ENCODE data around the gene LIMCH1. TPM values are rescaled to one million over a fixed set of nuclear protein-coding genes. Genes with fewer than 3 reads are reported as not detected.
"Not testable (repeated sequence)": the region's sequence is repeated elsewhere in the genome, so short reads cannot be mapped to it uniquely, and the experiment has no call there.

LIMCH1 gene
- total RNA-seq, result 39.6 and 66.2 TPM in 2 replicates

GRCh38 chr4:41538017-41538733 lies at the start of gene LIMCH1:
LIMCH1 (plus strand) TSS chr4:41538157; CDS start chr4:41605996, 67,839 bp downstream.
- no peak for DNase-seq (ENCODE audit: extremely low read depth, low read depth, low spot score)

DNA sequence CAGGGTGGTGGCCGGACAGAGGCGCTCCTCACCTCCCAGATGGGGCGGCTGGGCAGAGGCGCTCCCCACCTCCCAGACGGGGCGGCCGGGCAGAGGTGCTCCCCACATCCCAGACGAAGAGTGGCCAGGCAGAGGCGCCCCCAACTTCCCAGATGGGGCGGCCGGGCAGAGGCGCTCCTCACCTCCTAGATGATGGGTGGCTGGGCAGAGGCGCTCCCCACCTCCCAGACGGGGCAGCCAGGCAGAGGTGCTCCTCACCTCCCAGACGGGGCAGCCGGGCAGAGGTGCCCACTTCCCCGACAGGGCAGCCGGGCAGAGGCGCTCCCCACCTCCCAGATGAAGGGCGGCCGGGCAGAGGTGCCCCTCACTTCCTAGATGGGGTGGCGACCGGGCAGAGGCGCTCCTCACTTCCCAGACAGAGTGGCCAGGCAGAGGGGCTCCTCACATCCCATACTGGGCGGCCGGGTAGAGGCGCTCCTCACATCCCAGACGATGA lies 46.8 kb upstream of the LIMCH1 start:
- DNase-seq (ENCODE audit: extremely low read depth, low read depth, low spot score), result not testable (repeated sequence)

GRCh38 chr4:41496977-41497376 lies 41.0 kb upstream of the LIMCH1 start:
- DNase-seq (ENCODE audit: extremely low read depth, low read depth, low spot score), result no peak

DNA sequence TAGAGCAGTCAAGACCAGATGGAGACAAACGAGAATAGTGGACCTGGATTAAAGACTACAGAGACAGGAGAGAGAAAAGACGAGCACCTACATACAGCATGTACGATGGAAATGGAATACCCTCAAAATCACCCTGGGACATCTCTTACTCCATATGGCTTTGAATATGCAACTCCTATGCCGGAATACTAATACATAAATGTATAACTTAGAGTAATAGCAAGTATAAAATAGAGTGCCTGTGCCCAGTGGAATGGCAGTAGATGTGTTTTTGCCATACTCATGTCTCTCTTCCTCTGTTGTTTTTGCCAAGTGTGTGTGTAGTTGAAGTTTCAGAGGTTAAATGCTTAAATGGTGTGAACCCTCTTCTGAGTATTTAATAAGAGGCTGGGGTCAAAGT lies 39.8 kb upstream of the LIMCH1 start:
- no peak for DNase-seq (ENCODE audit: extremely low read depth, low read depth, low spot score)

DNA sequence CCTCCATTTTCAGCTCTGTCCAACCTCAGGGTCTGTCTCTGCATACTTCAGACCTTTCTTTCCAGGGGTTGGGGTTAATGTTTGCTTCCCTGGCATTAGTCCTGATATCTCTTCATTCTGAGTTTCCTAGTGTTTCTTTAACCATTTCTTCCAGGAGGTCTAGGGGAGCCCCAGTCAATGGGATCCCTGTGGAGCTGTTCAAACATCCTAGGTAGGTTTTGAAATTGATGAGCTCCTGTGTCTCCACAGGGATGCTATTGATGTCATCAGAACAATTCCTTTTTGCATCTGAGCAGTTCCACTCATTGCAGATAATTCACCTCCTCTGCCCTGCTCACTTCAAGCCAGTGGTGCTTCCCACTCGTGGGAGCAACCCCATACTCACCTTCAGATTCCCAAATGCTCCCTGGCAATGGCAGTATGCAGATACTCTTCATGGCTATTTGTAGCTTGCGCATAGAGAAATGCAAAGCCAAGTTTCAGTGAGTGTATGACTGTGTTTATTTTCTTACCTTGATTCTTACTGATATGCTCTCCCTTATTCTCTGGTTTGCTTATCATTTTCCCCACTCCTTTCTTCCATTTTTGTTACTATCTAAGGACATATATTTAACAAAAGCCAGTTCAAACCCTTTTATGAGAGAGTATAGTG lies 33.7 kb upstream of the LIMCH1 start:
- no peak for DNase-seq (ENCODE audit: extremely low read depth, low read depth, low spot score)

DNA sequence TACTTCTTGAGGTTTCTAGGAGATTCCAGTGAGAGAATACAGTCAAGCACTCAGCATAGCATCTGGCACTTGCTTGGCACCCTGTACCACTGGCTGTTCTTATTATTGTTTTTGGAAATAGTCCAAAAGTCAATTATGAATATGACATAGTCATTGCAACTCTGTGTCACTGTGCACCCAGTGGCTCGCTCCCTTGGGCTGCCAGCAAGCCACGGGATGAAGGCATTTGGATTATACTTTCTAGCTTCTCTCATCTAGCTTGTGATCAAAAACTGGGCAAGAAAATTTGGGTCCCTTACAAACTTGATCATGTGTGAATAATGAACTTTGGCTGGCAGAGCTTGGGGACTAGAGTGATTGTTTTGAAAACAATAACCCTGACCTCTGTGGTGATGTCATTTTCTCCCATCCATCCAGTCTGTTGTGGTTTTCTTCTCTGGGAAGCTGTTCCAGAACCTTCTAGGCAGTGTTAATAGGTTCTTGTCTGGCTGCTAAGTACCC lies 32.7 kb upstream of the LIMCH1 start:
- no peak for DNase-seq (ENCODE audit: extremely low read depth, low read depth, low spot score)

- no peak for DNase-seq (ENCODE audit: extremely low read depth, low read depth, low spot score)
Measured at GRCh38 chr4:41506130-41506529, 31.8 kb upstream of the LIMCH1 start.

DNA sequence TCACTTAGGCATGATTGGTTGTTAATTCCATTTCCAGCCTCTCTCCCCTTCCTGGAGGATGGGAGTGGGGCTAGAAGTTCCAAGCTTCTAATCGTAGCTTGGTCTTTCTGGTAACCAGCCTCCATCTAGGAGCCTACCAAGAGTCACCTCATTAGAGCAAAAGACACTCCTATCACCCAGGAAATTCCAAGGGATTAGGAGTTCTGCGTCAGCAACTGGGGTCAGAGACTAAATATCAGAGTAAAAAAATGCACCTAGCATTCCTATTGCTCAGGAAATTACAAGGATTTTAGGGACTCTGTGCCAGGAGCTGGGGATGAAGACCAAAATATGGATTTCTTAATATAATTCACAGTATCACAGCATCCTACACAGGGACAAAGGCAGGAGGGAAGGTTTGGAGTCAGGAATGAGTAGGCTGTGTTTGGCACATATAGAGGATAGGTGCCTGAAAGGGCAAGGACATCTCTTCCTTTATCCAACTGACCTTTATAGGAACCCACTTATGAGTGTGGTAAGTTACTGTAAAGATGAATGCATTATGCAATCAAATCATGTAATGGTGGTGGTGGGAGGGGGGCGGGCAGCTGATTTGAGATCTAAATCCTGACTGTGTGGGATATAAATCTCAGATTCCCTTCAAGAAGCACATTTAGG lies 30.5 kb upstream of the LIMCH1 start:
- no peak for DNase-seq (ENCODE audit: extremely low read depth, low read depth, low spot score)

DNA sequence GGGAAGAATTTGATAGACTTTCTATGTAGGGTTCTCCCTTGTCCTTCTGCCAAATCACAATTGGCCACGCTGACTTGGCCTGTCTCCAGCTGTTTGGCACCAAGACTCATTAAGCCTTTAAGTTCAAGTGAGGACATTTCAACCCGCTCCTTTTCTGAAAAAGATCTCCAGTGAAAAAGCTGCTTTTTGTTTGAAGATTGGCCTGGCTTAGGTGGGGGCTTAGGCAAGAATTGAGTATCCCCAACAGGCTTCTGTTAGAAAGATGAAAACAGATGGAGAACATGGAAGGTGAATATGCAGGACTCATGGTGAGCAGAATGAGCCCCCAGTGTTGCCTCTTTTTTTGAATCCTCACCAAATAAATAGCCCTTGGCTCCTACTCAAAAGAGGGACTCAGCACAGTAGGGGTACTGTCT lies 28.5 kb upstream of the LIMCH1 start:
- DNase-seq (ENCODE audit: extremely low read depth, low read depth, low spot score), result no peak

GRCh38 chr4:41510179-41510578 lies 27.8 kb upstream of the LIMCH1 start:
- no peak for DNase-seq (ENCODE audit: extremely low read depth, low read depth, low spot score)

DNA sequence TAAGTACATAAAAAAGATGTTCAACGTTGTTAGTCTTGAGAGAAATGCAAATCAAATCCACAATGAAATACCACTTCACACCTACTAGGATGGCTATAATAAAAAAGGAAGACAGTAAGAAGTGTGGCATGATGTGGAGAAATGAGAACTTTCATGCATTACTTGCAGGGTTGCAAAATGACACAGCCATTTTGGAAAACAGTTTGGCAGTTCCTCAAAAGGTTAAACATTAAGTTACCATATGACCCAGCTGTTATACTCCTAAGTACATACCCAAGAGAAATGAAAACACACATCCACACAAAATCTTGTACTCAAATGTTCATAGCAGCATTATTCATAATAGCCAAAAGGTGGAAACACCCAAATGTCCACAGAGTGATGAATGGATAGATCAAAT lies 25.8 kb upstream of the LIMCH1 start:
- DNase-seq (ENCODE audit: extremely low read depth, low read depth, low spot score), result no peak

DNA sequence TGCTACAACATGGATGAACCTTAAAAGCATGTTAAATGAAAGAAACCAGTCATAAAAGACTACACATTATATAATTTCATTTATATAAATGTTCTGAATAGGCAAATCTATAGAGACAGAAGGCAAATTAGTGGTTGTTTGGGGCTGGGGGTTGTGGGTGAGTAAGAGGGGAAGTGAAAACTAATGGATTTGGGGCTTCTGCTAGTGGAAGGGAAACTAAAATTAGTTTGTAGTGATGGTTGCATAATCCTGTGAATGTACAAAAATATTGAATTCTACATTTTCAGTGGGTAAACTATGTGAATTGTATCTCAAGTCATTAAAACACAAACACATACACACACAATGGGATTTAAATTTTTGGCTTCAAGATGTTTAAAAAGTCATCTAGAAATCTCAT lies 25.4 kb upstream of the LIMCH1 start:
- no peak for DNase-seq (ENCODE audit: extremely low read depth, low read depth, low spot score)

GRCh38 chr4:41514169-41514568 lies 23.8 kb upstream of the LIMCH1 start:
- no peak for DNase-seq (ENCODE audit: extremely low read depth, low read depth, low spot score)

- no peak for DNase-seq (ENCODE audit: extremely low read depth, low read depth, low spot score)
Measured at GRCh38 chr4:41514766-41515481, 23.0 kb upstream of the LIMCH1 start.

- DNase-seq (ENCODE audit: extremely low read depth, low read depth, low spot score), result no peak
Measured at GRCh38 chr4:41517121-41517520, 20.8 kb upstream of the LIMCH1 start.

GRCh38 chr4:41517747-41518146 lies 20.2 kb upstream of the LIMCH1 start:
- DNase-seq (ENCODE audit: extremely low read depth, low read depth, low spot score), result no peak

- no peak for DNase-seq (ENCODE audit: extremely low read depth, low read depth, low spot score)
Measured at GRCh38 chr4:41524425-41524824, 13.5 kb upstream of the LIMCH1 start.

DNA sequence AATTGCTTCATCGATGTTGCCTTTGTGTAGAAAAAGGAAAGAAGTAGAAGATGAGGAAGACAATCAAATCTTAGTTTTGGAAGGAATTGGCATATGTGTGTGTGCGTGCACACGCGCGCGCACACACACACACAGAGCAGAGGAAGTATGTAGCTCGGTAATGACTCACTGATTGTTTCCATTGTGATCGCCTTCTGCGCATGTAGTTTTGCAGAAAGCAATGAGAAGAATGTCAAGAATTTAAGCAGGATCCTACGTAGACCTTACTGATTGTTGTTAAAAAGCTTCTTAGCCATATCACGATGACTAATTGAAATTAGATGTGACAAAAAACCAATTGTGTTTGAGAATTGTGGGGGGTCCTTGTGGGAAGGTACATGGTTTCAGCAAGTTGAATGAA lies 12.8 kb upstream of the LIMCH1 start:
- DNase-seq (ENCODE audit: extremely low read depth, low read depth, low spot score), result peak; percentile 97

- DNase-seq (ENCODE audit: extremely low read depth, low read depth, low spot score), result no peak
Measured at GRCh38 chr4:41526628-41527027, 11.3 kb upstream of the LIMCH1 start.

DNA sequence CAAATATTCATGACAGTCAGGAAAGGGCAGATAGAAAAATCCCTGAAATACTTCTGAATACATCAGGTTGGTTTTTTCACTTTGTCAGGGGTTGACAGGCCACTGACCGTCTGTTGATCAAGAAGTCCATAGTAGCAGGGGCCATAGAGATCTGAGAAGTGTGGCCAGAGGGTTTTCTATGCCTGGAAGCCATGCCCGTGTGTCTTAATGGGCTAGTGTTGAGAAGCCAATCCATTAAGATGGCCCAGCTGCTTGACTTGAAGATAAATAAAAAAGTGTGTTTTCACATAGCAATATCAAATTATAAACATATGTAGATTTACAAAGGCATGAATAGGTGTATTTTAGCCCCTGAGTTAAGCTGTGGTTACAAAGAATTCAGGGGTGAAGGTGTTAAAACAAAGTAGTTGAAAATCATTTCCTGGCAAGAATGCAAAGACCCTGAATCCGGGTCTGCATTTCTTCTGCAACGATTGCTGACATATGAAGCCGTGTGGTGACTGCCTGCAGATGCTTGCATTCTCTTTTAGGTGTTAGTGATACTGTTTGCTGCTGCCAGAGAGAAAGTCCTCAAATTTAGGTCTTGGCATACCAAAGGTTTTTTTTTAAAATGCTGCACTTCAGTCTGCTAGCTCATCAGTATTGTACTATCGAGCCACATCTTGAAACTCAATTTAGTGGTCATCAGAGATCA lies 9.3 kb upstream of the LIMCH1 start:
- no peak for DNase-seq (ENCODE audit: extremely low read depth, low read depth, low spot score)

Data from glomerular endothelial cell (primary cell).